Esophagus muscularis mucosa (tissue), 4 donors: ENCODE results near the gene SLC36A4. TPM values are rescaled to one million over a fixed set of nuclear protein-coding genes. Genes with fewer than 3 reads are reported as not detected.

Source experiments
- DNase-seq: peaks from one replicate; pipeline ENCODE4 v3.0.0-alpha.2; 2017; ENCODE audit errors: extremely low spot score
- H3K27ac ChIP-seq, 4 donors: fragments of 200-600 bp; sonication (generic); replicated peaks in 1 of 4; 1 replicate in 3 of 4; 2 replicates in 1 of 4; pipeline ENCODE4 v1.5.1; 2016 to 2019; ENCODE audit warnings: mild to moderate bottlenecking in 1 of 4
- H3K27me3 ChIP-seq, 4 donors: fragments of 200-600 bp; sonication (generic); one replicate each; pipeline versions ENCODE4 v1.5.1 to v1.6.0; 2016 to 2019
- H3K36me3 ChIP-seq, 4 donors: fragments of 200-600 bp; sonication (generic); one replicate each; pipeline ENCODE4 v1.5.1; 2016 to 2019
- H3K4me1 ChIP-seq, 4 donors: fragments of 200-600 bp; sonication (generic); one replicate each; pipeline ENCODE4 v1.5.1; 2016 to 2019
- H3K4me3 ChIP-seq, 4 donors: fragments of 200-600 bp; sonication (generic); 1 replicate in 2 of 4; 2 replicates in 2 of 4; pipeline ENCODE4 v1.5.1; 2016 to 2019; ENCODE audit warnings: mild to moderate bottlenecking in 4 of 4, moderate library complexity in 1 of 4
- H3K9me3 ChIP-seq, 4 donors: fragments of 200-600 bp; sonication (generic); 1 replicate in 3 of 4; 2 replicates in 1 of 4; pipeline ENCODE4 v1.5.1; 2016 to 2019
- EP300 ChIP-seq: sonication (generic); formaldehyde crosslinking; IDR thresholded peaks from one replicate; pipeline ENCODE4 v1.6.1; 2017; ENCODE audit warnings: antibody characterized with exemption
- POLR2A ChIP-seq: fragments of 450-650 bp; IDR thresholded peaks from one replicate; pipeline ENCODE4 v1.6.1; 2017; ENCODE audit warnings: antibody characterized with exemption, moderate library complexity, mild to moderate bottlenecking, low read depth
- POLR2AphosphoS5 ChIP-seq, 2 donors: sonication (generic); formaldehyde crosslinking; IDR thresholded peaks; one replicate each; pipeline ENCODE4 v1.6.1; 2017; ENCODE audit warnings: antibody characterized with exemption in 2 of 2
- WGBS: methylation state at CpG from one replicate; pipeline ENCODE4 v1.1.5; 2018; 5-methylcytosine and 5-hydroxymethylcytosine counted together
- intact Hi-C: fragments of 100-400 bp; cut with DNase I; formaldehyde crosslinking; loops from one replicate; pipeline ENCODE4 v1.15.1; 2023
- total RNA-seq, 4 donors: library from RNA; depleted of rRNA; stranded (reverse); fragments of >200 nt; gene quantifications; one replicate each; pipeline versions ENCODE4 v1.1.0 to v1.2.1, GENCODE V29; 2016
- TF ChIP-seq, protein P1 (sequence below), 3 experiments: fragments of 200-600 bp in 2 of 3; fragments of 450-650 bp in 1 of 3; sonication (generic) in 2 of 3; IDR thresholded peaks; one replicate each; pipeline ENCODE4 v1.5.1; 2017 to 2019; ENCODE audit warnings: antibody characterized with exemption in 3 of 3, mild to moderate bottlenecking in 2 of 3, moderate library complexity in 1 of 3

Gene SLC36A4
- total RNA-seq, 4 donors from 2014 or later, result 10.9 to 19.9 (median 17.7) TPM

DNA sequence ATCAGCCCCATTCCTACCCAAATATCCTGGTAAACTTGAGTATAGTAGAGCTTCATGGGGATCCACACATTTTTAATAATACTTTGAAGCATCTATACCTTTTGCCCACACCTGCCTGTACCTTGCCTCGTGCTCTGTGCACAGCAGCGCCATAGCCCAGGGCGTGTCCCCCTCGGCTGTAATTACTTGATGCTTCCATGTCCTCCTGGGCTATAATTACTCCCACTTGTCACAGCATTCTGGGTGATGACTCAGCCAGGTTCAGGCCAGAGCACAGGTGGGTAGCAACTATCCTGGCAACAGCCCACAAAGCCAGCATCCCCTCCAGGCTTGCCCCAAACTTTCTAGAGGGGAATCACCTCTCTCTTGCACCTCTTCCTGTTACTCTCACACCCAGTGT is 23.7 kb upstream of the SLC36A4 start:
- WGBS, result 93% methylated on average over 4 of the region's 4 CpGs
- Histone ChIP-seq H3K36me3 (no peaks in the 10 kb centered on the region), H3K9me3 (no peaks in the 10 kb centered on the region), H3K27ac (no peak overlapping the region), H3K4me1 (peaks cover 0 to 5% (median 0%) of the 10 kb centered on the region in 4 donors), H3K27me3 (peaks cover 0 to 5% (median 0%) of the 10 kb centered on the region in 4 donors), H3K4me3 (no peak overlapping the region)
- no peak for DNase-seq
- TF ChIP-seq, protein P1, sequence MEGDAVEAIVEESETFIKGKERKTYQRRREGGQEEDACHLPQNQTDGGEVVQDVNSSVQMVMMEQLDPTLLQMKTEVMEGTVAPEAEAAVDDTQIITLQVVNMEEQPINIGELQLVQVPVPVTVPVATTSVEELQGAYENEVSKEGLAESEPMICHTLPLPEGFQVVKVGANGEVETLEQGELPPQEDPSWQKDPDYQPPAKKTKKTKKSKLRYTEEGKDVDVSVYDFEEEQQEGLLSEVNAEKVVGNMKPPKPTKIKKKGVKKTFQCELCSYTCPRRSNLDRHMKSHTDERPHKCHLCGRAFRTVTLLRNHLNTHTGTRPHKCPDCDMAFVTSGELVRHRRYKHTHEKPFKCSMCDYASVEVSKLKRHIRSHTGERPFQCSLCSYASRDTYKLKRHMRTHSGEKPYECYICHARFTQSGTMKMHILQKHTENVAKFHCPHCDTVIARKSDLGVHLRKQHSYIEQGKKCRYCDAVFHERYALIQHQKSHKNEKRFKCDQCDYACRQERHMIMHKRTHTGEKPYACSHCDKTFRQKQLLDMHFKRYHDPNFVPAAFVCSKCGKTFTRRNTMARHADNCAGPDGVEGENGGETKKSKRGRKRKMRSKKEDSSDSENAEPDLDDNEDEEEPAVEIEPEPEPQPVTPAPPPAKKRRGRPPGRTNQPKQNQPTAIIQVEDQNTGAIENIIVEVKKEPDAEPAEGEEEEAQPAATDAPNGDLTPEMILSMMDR (IDR thresholded peaks at IDR 0.05), result no peak
- no peak for TF ChIP-seq POLR2A
- TF ChIP-seq POLR2AphosphoS5 (IDR thresholded peaks at IDR 0.05), result no peak
- no peak for TF ChIP-seq EP300
- intact Hi-C loops, result loop anchor here (10.0 kb wide), 1 partner anchor 277 kb away; no protein-coding TSS in a partner anchor

DNA sequence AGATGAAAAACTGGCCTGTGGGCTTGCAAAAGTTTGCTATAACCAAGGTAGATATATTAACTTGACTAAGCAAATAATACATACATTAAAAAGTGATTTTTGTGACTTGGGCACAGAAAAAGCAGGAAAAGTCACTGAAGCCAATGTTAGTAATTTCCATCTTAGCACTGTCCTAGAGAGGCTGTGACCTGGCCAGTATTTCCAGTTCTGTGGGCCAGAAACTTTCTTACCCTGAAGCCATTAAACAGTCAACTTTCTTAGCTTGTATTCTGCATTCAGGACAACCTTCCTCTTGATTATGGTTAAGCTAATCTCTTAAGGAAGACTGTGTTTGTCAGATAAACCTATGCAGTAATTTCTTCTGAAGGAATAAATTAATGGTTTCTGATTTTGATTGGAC is 22.3 kb upstream of the SLC36A4 start:
- H3K36me3 ChIP-seq, result no peaks in the 10 kb centered on the region
- intact Hi-C loops, result loop anchor here (10.0 kb wide), 1 partner anchor 275 kb away; no protein-coding TSS in a partner anchor
- TF ChIP-seq, protein P1 (IDR thresholded peaks at IDR 0.05), result no peak
- TF ChIP-seq EP300 (no peak), POLR2AphosphoS5 (IDR thresholded peaks at IDR 0.05) (no peak), POLR2A (no peak)
- DNase-seq, result no peak
- peaks cover 0 to 5% (median 0%) of the 10 kb centered on the region in 4 donors for H3K27me3 ChIP-seq
- no peaks in the 10 kb centered on the region for H3K9me3 ChIP-seq
- no peak overlapping the region for H3K4me3 ChIP-seq
- H3K4me1 ChIP-seq, result no peaks in the 10 kb centered on the region
- no peak overlapping the region for H3K27ac ChIP-seq

DNA sequence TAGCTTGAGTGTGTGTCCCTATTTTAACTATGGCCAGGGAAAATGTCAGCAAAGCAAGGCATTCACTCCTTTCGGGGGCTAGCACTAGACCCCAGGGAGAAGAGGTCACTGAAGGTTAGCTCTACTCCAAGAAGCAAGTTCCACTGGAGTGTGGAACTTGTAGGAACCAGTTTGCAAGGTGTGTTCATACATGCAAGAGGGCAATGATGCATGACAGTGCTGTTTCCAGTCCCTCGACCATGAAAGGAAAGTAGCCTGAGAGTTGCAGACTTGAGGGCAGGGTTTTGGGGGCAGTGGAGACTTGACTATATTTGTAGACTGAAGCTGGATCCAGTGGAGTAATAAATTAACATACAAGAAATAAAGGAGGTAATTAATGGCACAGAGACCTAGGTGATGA is 21.6 kb upstream of the SLC36A4 start:
- Histone ChIP-seq H3K27me3 (peaks cover 0 to 5% (median 0%) of the 10 kb centered on the region in 4 donors), H3K4me1 (no peaks in the 10 kb centered on the region), H3K36me3 (no peaks in the 10 kb centered on the region), H3K4me3 (no peak overlapping the region), H3K27ac (no peak overlapping the region), H3K9me3 (no peaks in the 10 kb centered on the region)
- 74% methylated on average over 2 of the region's 2 CpGs for WGBS
- TF ChIP-seq POLR2AphosphoS5 (IDR thresholded peaks at IDR 0.05) (no peak), EP300 (no peak), POLR2A (no peak)
- TF ChIP-seq, protein P1 (IDR thresholded peaks at IDR 0.05), result no peak
- intact Hi-C loops, result no loop called here
- DNase-seq, result no peak

DNA sequence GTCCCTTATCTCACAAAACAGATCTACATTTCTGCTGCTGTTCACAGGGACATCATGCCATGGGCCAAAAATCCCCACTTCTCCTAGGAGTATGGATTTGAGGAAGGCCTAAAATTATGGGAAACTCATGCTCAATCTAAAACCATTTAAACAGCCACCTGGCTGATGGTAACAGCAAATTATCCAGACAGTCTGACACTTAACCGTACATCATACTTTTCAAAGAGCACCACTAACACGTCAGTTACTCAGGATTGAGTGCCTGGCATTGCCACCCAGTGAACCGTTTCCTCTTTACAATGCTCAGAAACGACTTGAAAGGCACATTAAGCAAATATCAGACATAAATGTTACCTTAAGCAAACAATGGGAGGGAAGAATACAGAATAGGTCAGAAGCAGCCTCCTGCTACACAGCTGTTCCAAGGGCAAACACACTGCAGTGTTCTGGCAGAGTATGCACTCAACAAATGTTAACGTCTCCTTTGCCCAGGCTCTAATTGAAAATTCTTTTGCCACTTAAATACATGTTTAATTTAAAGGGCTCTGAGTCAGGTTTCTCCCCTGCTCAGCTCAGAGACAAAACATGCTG is 18.8 kb upstream of the SLC36A4 start:
- WGBS, result 51% methylated on average over 5 of the region's 5 CpGs
- Histone ChIP-seq H3K27me3 (peaks cover 0 to 5% (median 0%) of the 10 kb centered on the region in 4 donors), H3K27ac (no peak overlapping the region), H3K4me3 (no peak overlapping the region), H3K9me3 (no peaks in the 10 kb centered on the region), H3K36me3 (no peaks in the 10 kb centered on the region), H3K4me1 (no peaks in the 10 kb centered on the region)
- intact Hi-C loops, result no loop called here
- TF ChIP-seq, protein P1 (IDR thresholded peaks at IDR 0.05), result no peak
- no peak for TF ChIP-seq POLR2A
- no peak for TF ChIP-seq EP300
- TF ChIP-seq POLR2AphosphoS5 (IDR thresholded peaks at IDR 0.05), result no peak
- no peak for DNase-seq

DNA sequence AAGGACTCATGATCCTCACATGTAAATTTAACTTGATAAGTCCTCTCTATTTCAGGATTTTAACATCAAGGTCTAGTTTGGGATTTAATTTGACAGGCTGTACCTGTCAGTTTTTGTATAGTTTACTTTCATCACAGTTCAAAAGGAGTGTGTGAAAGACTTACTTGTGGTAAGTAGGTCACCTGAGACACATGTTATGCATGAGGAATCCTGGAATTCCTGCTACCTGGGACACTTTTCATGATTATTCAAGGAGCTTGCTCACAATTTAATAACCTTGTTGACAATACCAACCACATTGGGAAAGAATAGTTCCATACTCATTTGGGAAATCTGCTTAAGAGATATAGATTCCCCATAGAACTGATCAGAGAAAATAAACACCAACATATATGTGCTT is 15.8 kb upstream of the SLC36A4 start:
- TF ChIP-seq, protein P1 (IDR thresholded peaks at IDR 0.05), result no peak
- no peak for TF ChIP-seq POLR2A
- no peak for TF ChIP-seq EP300
- TF ChIP-seq POLR2AphosphoS5 (IDR thresholded peaks at IDR 0.05), result no peak
- Histone ChIP-seq H3K27ac (no peak overlapping the region), H3K4me1 (no peaks in the 10 kb centered on the region), H3K9me3 (peaks cover 0 to 6% (median 0%) of the 10 kb centered on the region in 4 donors), H3K36me3 (no peaks in the 10 kb centered on the region), H3K27me3 (peaks cover 0 to 3% (median 0%) of the 10 kb centered on the region in 4 donors), H3K4me3 (no peak overlapping the region)
- DNase-seq, result no peak
- intact Hi-C loops, result no loop called here
